ENCODE data around the gene FTH1. TPM values are rescaled to one million over a fixed set of nuclear protein-coding genes. Genes with fewer than 3 reads are reported as not detected.
A peak's percentile ranks its signal among the peaks of the same experiment; 100 is the strongest.

The FTH1 gene
- total and polyA plus RNA-seq, 2 of the 13 experiments (the other 11 are each of a cell fraction or from before 2014, with no cell fraction given), result 607 to 760 TPM

DNA sequence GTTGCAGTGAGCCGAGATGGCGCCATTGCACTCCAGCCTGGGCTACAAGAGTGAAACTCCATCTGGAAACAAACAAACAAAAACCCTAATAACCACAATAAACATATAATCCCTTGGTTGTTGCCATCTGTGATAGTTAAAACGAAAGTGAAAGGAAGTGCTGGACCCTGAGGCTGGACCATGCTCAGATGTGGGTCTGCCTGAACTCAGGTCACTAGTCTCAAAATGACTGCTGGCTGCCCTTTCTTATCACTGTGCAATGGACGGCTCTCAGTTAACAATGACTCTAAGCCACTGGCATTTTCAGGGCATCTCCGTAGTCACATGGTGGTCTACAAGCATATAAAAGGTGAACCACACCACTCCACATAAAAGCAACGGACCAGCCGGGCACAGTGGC lies 48.2 kb upstream of the FTH1 start:
- H3K27me3 ChIP-seq (ENCODE audit: control insufficient read depth in 1 of 2, insufficient read depth in 2 of 2, low read length in 2 of 2), result no peaks in the 10 kb centered on the region
- H4K20me1 ChIP-seq (ENCODE audit: insufficient read depth, low read length), result no peaks in the 10 kb centered on the region
- H3K79me2 ChIP-seq (ENCODE audit: insufficient read depth, low read length), result no peaks in the 10 kb centered on the region
- H3K27ac ChIP-seq (ENCODE audit: extremely low read length, insufficient read depth, low read length), result no peak overlapping the region
- H2AFZ ChIP-seq (ENCODE audit: low read length), result no peak overlapping the region
- H3K36me3 ChIP-seq (replicated peaks in 1 of 2; ENCODE audit: control insufficient read depth in 1 of 2, insufficient read depth in 2 of 2, low read length in 2 of 2), result no peaks in the 10 kb centered on the region
- no TSS peak for BruUV-seq (replicated peaks)
- 96% methylated on average over 7 of the region's 7 CpGs for WGBS (ENCODE audit: low lambda C conversion rate)
- intact Hi-C loops (cut with micrococcal nuclease; ENCODE audit: unreplicated experiment) (no loop called here), in situ Hi-C loops (cut with HindIII; ENCODE audit: extremely low pct_ligation_motif_present, low pct_unique_long_range_greater_than_20kb) (no loop called here)
- no peak overlapping the region for H3K9ac ChIP-seq (ENCODE audit: insufficient read depth, low read depth, low read length)
- H3K4me2 ChIP-seq (ENCODE audit: low read depth, low read length), result no peak overlapping the region
- no peak for FAIRE-seq
- DNase-seq (ENCODE audit: low spot score), result no peak
- CTCF ChIA-PET (ENCODE audit: low intra/inter-chr PET ratio, low total read pairs), result no interaction called here
- peaks cover 87% of the 10 kb centered on the region for H3K4me1 ChIP-seq (ENCODE audit: insufficient read depth, low read length)
- peak; percentile 53; the same call in 1 of the 2 replicates for TF ChIP-seq IRF2 (CRISPR knock-in tag; IDR thresholded peaks at IDR 0.05)
- TF ChIP-seq, protein P1, sequence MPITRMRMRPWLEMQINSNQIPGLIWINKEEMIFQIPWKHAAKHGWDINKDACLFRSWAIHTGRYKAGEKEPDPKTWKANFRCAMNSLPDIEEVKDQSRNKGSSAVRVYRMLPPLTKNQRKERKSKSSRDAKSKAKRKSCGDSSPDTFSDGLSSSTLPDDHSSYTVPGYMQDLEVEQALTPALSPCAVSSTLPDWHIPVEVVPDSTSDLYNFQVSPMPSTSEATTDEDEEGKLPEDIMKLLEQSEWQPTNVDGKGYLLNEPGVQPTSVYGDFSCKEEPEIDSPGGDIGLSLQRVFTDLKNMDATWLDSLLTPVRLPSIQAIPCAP (CRISPR knock-in tag; IDR thresholded peaks at IDR 0.05; ENCODE audit: low read depth), result peak; percentile 37; the same call in 1 of the 2 replicates
- TF ChIP-seq, protein P2, sequence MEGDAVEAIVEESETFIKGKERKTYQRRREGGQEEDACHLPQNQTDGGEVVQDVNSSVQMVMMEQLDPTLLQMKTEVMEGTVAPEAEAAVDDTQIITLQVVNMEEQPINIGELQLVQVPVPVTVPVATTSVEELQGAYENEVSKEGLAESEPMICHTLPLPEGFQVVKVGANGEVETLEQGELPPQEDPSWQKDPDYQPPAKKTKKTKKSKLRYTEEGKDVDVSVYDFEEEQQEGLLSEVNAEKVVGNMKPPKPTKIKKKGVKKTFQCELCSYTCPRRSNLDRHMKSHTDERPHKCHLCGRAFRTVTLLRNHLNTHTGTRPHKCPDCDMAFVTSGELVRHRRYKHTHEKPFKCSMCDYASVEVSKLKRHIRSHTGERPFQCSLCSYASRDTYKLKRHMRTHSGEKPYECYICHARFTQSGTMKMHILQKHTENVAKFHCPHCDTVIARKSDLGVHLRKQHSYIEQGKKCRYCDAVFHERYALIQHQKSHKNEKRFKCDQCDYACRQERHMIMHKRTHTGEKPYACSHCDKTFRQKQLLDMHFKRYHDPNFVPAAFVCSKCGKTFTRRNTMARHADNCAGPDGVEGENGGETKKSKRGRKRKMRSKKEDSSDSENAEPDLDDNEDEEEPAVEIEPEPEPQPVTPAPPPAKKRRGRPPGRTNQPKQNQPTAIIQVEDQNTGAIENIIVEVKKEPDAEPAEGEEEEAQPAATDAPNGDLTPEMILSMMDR (CRISPR knock-in tag; IDR thresholded peaks at IDR 0.05), result no peak
- H3K4me3 ChIP-seq (replicated peaks in 1 of 3; ENCODE audit: insufficient read depth in 1 of 3, low read depth in 2 of 3, low read length in 3 of 3), result no peak overlapping the region
- POLR2A ChIA-PET, result interaction anchor here (3.4 to 4.5 kb wide), 2 partner anchors 42 to 48 kb away, joined by 25 to 43 read pairs; partner anchors contain the start of gene FTH1
- ATAC-seq, result no peak
- no peaks in the 10 kb centered on the region for H3K9me3 ChIP-seq (ENCODE audit: low read length)

Data from HepG2 (cell line).